Mammary epithelial cell (primary cell): Measurements from ENCODE around the gene ILDR1.

Source experiments
- EZH2 ChIP-seq: IDR thresholded peaks from 2 replicates; pipeline ENCODE4 v1.6.1; 2012; ENCODE audit warnings: low read length, inconsistent platforms, borderline replicate concordance
- TF ChIP-seq, protein P1 (sequence below), 2 donors: IDR thresholded peaks in 1 of 2; conservative IDR thresholded peaks in 1 of 2; 2 replicates each; pipeline ENCODE4 v1.5.1; 2011 to 2012; ENCODE audit warnings: inconsistent platforms in 2 of 2, low read length in 2 of 2, mild to moderate bottlenecking in 2 of 2, control low read depth in 1 of 2, low read depth in 1 of 2; ENCODE audit not compliant: insufficient read depth in 1 of 2; ENCODE audit errors: extremely low read depth in 1 of 2

DNA sequence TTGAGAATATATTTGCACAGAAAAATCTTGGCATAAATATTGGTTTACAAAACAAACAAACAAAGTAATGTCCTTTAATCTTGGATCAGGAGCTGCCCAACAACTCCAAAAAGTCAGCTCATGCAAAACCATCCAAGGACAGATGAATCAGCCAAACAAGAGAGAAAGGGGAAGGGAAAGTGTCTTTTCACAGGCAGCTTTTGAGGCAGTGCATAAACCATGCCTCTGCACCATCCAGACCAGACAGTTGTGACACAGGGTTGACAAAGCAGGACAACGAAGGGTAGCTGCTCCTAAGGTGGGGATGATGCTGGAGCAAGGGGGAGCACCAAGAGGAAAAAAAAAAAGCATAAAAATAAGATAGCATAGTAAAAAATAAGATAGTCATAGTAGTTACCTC lies 41.9 kb upstream of the ILDR1 start:
- TF ChIP-seq, protein P1, sequence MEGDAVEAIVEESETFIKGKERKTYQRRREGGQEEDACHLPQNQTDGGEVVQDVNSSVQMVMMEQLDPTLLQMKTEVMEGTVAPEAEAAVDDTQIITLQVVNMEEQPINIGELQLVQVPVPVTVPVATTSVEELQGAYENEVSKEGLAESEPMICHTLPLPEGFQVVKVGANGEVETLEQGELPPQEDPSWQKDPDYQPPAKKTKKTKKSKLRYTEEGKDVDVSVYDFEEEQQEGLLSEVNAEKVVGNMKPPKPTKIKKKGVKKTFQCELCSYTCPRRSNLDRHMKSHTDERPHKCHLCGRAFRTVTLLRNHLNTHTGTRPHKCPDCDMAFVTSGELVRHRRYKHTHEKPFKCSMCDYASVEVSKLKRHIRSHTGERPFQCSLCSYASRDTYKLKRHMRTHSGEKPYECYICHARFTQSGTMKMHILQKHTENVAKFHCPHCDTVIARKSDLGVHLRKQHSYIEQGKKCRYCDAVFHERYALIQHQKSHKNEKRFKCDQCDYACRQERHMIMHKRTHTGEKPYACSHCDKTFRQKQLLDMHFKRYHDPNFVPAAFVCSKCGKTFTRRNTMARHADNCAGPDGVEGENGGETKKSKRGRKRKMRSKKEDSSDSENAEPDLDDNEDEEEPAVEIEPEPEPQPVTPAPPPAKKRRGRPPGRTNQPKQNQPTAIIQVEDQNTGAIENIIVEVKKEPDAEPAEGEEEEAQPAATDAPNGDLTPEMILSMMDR (conservative IDR thresholded peaks at IDR 0.05 in 1 of 2, IDR thresholded peaks at IDR 0.05 in 1 of 2; ENCODE audit: extremely low read depth in 1 of 2, insufficient read depth in 1 of 2, low read depth in 1 of 2, low read length in 2 of 2) = no peak
- TF ChIP-seq EZH2 = no peak
